Activated T-cell treated with anti-CD3 and anti-CD28 coated beads, Interleukin-2, amount 50 U/mL, for 72 hours (primary cell): ENCODE measurements around the gene PROSER3. TPM values are rescaled to one million over a fixed set of nuclear protein-coding genes. Genes with fewer than 3 reads are reported as not detected.
A peak's percentile ranks its signal among the peaks of the same experiment; 100 is the strongest.

Experiments
- ATAC-seq, 2 donors: fragments of 150-1000 bp; cut with Tn5 transposase; replicated peaks in 1 of 2; 2 replicates each; pipeline ENCODE4 v1.10.0; 2021; ENCODE audit warnings: moderate library complexity in 2 of 2, mild to moderate bottlenecking in 1 of 2
- DNase-seq, 2 donors: peaks; one replicate each; pipeline ENCODE4 v3.0.0; 2021 to 2022; ENCODE audit warnings: mixed read lengths in 1 of 2
- H3K27ac Mint-ChIP-seq: one replicate; pipeline ENCODE4 v1.8.0; 2022; ENCODE audit warnings: mild to moderate bottlenecking, moderate library complexity, mixed read lengths
- H3K27me3 Mint-ChIP-seq: one replicate; pipeline ENCODE4 v1.8.0; 2022; ENCODE audit warnings: low read depth, mixed read lengths
- H3K36me3 Mint-ChIP-seq, 2 donors: one replicate each; pipeline ENCODE4 v1.8.0; 2022; ENCODE audit warnings: mixed read lengths in 2 of 2, mild to moderate bottlenecking in 1 of 2; ENCODE audit not compliant: insufficient read depth in 2 of 2
- H3K4me1 Mint-ChIP-seq: one replicate; pipeline ENCODE4 v1.8.0; 2022; ENCODE audit warnings: low read depth, mixed read lengths
- H3K4me3 Mint-ChIP-seq, 2 donors: one replicate each; pipeline ENCODE4 v1.8.0; 2022; ENCODE audit warnings: mild to moderate bottlenecking in 2 of 2, mixed read lengths in 2 of 2, moderate library complexity in 2 of 2
- H3K9me3 Mint-ChIP-seq, 2 donors: one replicate each; pipeline ENCODE4 v1.8.0; 2022; ENCODE audit warnings: mixed read lengths in 2 of 2
- total RNA-seq, 2 donors: library from RNA; stranded (reverse); gene quantifications; one replicate each; pipeline ENCODE4 v1.2.3, GENCODE V29; 2022

The PROSER3 gene
- 10 to 100 TPM; 38.9 to 47.8 TPM for total RNA-seq

DNA sequence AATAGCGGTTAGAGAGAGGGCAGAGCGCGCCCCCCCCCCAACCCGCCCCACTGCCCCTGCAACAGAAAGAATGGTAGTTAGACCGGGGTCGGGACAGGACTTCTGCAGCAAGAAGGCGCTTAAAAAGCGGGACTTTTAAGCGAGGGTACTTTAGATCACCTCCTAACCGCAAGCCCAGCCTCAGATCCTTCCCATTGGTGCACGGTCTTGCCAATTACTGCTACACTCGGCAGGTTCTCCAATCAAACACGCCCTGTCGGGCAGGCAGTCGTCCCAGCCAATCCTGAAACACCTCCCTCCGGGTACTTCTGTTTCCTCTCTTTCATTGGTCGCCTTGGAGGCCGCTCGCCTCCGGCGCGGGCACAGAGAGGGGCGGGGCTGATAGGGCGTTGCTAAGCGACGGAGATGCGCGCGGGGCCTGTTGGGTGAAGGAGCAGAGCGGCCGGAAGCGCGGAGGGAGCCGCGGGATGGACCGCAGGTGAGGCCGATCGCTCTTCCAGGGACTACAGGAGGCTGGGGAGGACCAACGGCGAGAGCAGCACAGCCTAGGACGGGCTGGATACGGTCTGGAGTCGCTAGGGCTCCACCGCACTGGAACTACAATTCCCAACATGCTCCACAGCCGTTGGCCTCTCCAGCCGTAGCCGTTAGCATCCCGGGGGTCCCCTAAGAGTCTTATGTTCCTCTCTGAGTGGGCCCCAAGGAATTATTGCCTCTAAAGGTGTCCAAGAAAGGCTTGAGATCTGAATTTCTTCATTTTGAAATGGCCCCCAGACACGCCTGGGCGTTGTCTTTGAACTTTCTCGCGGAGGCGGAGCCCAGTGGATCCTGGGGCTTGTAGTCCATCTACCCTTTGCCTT lies at the start of gene PROSER3:
Gene PROSER3, plus strand, starts transcription at position 428 of the 860 bp plus-strand sequence. Its CDS starts 40 bp downstream, at position 468.
- ATAC-seq (peak; percentile 97), DNase-seq (peak; percentile 99)
- peak within 1 kb of the TSS; percentile 84 for H3K27ac Mint-ChIP-seq
- H3K4me3 Mint-ChIP-seq: peak within 1 kb of the TSS; percentile 82 to 88
- H3K9me3 Mint-ChIP-seq: no peaks in the 10 kb centered on the region
- H3K27me3 Mint-ChIP-seq: peaks cover 6% of the 10 kb centered on the region
- peaks cover 41% of the 10 kb centered on the region for H3K4me1 Mint-ChIP-seq
- peaks cover 3 to 17% of the 10 kb centered on the region in 2 donors for H3K36me3 Mint-ChIP-seq

DNA sequence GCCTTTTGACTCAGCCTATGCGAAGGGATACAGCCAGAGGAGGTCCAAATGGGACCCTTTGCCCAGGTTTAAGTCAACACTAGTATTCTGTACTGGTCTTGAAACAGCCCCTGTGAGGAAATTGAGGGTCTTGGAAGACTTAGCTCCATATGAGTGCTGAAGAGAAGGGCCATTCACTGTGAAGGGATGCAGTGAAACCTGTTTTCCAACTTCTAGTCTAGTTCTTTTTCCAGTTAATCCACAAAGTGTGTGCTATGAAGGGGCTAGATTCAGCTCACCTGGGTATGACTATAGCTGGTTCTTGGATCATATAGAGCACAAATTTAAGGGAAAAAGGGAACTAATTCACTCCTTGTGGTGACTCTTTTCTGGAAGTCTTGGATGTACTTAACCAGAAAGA lies 49.6 kb upstream of the PROSER3 start:
- Mint-ChIP-seq H3K9me3 (no peaks in the 10 kb centered on the region), H3K4me1 (peaks cover 43% of the 10 kb centered on the region), H3K27ac (no peak overlapping the region), H3K4me3 (no peak overlapping the region), H3K36me3 (peaks cover 1 to 2% of the 10 kb centered on the region in 2 donors), H3K27me3 (no peaks in the 10 kb centered on the region)
- ATAC-seq (no peak), DNase-seq (no peak)

DNA sequence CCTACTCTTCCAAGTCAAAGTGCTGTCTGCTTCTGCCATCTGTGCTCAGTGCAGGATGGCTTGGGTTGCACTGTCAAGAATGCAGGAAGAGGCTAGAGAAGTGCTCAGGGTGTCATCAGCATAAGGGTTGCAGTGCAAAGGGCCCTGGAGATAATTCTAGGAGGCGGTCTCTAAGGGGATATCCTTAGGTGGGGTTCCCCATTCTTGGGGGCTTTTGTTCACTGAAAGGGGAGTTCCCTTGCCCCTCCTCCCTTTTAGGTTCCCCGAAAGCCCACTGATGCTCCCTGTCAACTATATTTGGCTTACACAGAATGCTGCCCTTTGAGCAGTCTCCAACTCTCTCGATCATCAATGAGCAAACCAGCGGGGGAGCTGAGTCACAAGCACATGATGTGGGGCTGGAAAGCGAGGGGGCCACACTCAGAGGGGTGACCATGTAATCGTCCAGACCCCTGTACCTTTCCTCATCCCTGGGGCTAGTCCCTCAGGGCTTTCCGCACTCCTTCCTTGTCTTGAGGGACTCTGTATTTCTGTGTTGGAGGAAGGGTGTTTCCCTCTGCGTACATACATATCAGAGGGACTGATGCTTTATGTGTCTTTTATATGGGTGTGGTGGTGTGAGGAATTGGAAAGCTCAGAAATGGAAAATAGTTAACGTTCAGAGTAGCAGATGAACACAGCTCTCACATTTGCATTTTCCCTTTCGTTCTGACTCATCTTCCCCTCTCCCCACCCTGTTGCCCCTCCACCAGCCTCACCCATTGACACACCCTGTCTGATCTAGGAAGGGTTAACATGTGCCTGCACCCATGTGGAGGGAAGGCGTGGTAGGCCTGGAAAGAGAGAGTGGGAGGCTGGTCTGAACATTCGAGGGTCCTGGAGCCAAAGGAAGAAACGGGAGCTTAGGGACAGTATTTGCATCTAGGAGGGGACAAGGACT lies 46.9 kb upstream of the PROSER3 start:
- H3K27me3 Mint-ChIP-seq: no peaks in the 10 kb centered on the region
- peaks cover 60% of the 10 kb centered on the region for H3K4me1 Mint-ChIP-seq
- peak overlapping the region; percentile 94 for H3K27ac Mint-ChIP-seq
- DNase-seq (peak; percentile 78 to 86), ATAC-seq (peak; percentile 57 to 60)
- H3K36me3 Mint-ChIP-seq: peaks cover 14 to 17% of the 10 kb centered on the region in 2 donors
- H3K9me3 Mint-ChIP-seq: no peaks in the 10 kb centered on the region
- H3K4me3 Mint-ChIP-seq: peak overlapping the region; percentile 72 to 89

DNA sequence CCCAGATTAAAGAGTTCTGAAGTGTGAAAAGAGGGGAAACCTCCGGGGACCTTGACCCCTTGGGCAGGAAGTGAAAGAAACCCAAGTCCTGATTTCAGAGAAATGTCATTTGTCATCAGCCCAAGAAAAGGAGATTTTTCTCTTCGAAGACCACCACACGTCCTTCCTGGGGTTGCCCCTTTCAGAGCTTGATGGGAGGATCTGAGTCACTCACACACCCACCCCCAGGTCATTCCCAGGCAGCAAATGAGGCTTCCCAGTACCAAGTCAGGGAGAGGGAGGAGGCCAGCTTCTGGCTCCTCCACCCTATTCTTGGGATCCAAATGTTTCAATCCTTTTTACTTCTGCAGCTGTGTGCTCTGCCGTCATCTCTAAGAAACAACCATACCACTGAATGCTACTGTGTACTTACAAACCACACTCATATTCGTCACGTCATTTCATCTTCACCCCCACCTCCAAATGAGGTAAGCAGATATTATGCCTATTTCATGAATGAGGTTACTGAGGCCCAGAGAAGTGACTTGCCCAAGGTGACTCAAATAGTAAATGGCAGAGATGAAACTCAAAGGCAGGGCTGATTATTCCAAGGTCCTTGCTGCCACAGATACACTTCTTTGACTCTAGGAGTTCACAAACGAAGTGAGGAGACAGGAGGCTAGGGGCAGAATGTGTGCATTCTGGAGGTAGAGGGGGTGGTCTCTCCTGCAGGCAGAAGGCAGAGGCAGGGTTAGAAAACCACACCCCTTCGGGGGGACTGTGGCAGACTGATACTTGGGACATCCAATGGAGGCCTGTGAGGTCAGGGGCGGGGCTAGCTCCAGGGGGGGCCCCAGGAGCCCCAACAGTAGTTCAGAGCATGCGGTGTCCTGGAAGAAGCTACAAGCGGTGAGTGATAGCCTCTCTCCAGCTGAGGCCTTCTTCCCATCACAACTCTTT lies 45.1 kb upstream of the PROSER3 start:
- H3K4me1 Mint-ChIP-seq: peaks cover 60% of the 10 kb centered on the region
- DNase-seq (peak; percentile 85 to 86), ATAC-seq (peak; percentile 45 to 46)
- peak overlapping the region; percentile 94 for H3K27ac Mint-ChIP-seq
- peaks cover 20 to 24% of the 10 kb centered on the region in 2 donors for H3K36me3 Mint-ChIP-seq
- peak overlapping the region; percentile 89 for H3K4me3 Mint-ChIP-seq
- no peaks in the 10 kb centered on the region for H3K9me3 Mint-ChIP-seq
- no peaks in the 10 kb centered on the region for H3K27me3 Mint-ChIP-seq

DNA sequence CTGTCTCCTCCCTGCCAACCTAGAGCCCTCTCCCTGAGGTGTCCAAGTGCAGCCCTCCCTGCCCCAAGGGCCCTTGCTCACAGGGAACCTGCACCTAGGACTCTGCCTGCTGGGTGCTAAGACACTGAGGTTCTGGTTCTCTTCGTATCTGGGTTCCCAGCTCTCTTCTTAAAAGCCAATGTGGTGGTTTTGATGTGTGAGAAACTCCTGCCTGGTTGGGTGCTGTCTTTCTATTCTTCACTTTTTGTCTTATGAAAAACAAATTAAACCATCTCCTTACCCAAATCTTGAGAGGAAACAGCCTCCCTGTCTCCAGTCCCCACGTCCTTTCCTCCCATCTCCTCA lies 44.5 kb upstream of the PROSER3 start:
- no peak for DNase-seq
- no peaks in the 10 kb centered on the region for H3K27me3 Mint-ChIP-seq

DNA sequence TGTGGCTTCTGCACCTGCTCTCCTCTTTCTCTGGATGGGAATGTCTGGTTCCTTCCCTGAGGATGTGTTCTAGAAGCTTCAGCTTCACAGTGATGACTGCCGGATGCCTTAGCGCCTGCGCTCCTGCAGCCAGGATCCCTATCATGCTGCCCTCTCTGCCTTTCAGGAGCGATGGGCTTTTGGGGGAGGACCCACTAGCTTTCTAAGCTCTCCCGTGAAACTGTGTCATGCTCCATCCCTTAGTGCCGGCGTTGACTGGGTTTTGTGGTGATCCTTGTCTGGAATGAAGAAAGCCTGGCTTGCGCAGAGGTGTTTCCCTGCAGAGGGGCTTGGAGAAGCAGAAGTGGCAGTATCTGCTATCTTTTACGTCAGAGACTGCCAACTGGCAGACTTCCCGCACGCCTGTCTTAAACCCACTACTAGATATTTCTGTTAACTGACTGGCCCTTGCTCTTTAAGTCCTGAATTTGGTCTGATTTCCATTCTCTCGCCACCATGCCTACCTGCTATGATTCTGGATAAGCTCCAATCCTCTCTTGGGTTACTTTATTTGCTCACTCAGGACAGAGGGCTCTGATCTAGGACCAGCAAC lies 44.0 kb upstream of the PROSER3 start:
- no peak for ATAC-seq
- Mint-ChIP-seq H3K27ac (peak overlapping the region; percentile 94), H3K36me3 (peaks cover 21 to 24% of the 10 kb centered on the region in 2 donors), H3K4me3 (peak overlapping the region; percentile 89), H3K27me3 (no peaks in the 10 kb centered on the region), H3K9me3 (no peaks in the 10 kb centered on the region), H3K4me1 (peaks cover 55% of the 10 kb centered on the region)
- no peak for DNase-seq

More for the DNA sequence above, 44.5 kb upstream of the PROSER3 start:
- Mint-ChIP-seq H3K9me3 (no peaks in the 10 kb centered on the region), H3K27ac (peak overlapping the region; percentile 94), H3K4me1 (peaks cover 60% of the 10 kb centered on the region), H3K36me3 (peaks cover 20 to 24% of the 10 kb centered on the region in 2 donors), H3K4me3 (peak overlapping the region; percentile 89)
- no peak for ATAC-seq

DNA sequence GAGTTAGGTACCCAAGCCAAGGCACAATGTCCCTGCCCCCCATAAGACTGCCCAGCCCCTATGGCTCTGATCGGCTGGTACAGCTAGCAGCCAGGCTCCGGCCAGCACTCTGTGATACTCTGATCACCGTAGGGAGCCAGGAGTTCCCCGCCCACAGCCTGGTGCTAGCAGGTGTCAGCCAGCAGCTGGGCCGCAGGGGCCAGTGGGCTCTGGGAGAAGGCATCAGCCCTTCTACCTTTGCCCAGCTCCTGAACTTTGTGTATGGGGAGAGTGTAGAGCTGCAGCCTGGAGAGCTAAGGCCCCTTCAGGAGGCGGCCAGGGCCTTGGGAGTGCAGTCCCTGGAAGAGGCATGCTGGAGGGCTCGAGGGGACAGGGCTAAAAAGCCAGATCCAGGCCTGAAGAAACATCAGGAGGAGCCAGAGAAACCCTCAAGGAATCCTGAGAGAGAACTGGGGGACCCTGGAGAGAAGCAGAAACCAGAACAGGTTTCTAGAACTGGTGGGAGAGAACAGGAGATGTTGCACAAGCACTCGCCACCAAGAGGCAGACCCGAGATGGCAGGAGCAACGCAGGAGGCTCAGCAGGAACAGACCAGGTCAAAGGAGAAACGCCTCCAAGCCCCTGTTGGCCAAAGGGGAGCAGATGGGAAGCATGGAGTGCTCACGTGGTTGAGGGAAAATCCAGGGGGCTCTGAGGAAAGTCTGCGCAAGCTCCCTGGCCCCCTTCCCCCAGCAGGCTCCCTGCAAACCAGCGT lies 43.2 kb upstream of the PROSER3 start:
- H3K36me3 Mint-ChIP-seq: peaks cover 23 to 24% of the 10 kb centered on the region in 2 donors

DNA sequence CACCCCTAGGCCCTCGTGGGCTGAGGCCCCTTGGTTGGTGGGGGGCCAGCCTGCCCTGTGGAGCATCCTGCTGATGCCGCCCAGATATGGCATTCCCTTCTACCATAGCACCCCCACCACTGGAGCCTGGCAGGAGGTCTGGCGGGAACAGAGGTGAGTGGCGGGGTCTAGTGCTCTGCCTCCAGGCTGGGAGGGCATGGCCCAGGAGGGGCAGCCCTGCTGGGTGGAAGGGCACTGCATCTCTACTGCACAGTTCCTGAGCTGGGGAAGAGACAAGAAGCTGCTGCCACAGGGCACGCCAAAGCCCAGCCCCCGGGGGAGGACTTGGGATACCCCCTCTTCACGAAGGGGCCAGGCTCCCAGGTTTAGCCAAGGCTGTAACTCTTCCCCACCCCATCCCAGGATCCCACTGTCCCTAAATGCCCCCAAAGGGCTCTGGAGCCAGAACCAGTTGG lies 42.6 kb upstream of the PROSER3 start:
- Mint-ChIP-seq H3K27me3 (no peaks in the 10 kb centered on the region), H3K9me3 (no peaks in the 10 kb centered on the region), H3K36me3 (peaks cover 25 to 26% of the 10 kb centered on the region in 2 donors), H3K4me3 (peak overlapping the region; percentile 89), H3K4me1 (peaks cover 53% of the 10 kb centered on the region), H3K27ac (no peak overlapping the region)
- ATAC-seq (no peak), DNase-seq (no peak)

More for the DNA sequence above, 43.2 kb upstream of the PROSER3 start:
- DNase-seq (peak in 1 of 2 donors; percentile 54), ATAC-seq (no peak)
- peak overlapping the region; percentile 94 for H3K27ac Mint-ChIP-seq
- H3K4me1 Mint-ChIP-seq: peaks cover 54% of the 10 kb centered on the region
- H3K27me3 Mint-ChIP-seq: no peaks in the 10 kb centered on the region
- H3K9me3 Mint-ChIP-seq: no peaks in the 10 kb centered on the region
- H3K4me3 Mint-ChIP-seq: peak overlapping the region; percentile 89

DNA sequence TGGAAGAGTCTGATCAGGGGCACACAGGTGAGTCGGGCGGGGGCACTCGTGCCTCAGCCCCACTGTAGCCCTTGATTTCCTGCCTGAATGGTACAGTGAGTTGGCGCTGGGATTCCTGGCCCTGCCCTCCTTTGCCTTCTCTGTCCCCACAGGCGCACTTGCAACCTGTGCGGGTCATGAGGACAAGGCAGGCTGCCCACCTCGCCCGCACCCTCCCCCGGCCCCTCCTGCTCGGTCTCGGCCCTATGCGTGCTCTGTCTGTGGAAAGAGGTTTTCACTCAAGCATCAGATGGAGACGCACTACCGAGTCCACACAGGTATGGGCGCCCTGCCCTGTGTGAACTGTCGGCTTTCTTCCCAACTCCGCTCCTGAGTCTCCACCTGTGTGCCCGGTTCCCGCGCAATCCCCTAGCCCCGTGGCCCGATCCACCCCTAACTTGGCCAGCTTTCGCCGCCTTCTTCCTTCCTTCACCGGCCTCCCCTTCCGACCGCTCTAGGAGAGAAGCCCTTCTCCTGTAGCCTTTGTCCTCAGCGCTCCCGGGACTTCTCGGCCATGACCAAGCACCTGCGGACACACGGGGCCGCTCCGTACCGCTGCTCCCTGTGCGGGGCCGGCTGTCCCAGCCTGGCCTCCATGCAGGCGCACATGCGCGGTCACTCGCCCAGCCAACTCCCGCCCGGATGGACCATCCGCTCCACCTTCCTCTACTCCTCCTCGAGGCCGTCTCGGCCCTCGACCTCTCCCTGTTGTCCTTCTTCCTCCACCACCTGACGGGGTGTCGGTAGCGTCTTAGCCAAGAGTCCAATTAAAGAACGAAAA lies 41.8 kb upstream of the PROSER3 start:
- Mint-ChIP-seq H3K4me3 (peak overlapping the region; percentile 89), H3K36me3 (peaks cover 25 to 29% of the 10 kb centered on the region in 2 donors), H3K27me3 (no peaks in the 10 kb centered on the region), H3K27ac (peak overlapping the region; percentile 88), H3K4me1 (peaks cover 46% of the 10 kb centered on the region), H3K9me3 (no peaks in the 10 kb centered on the region)
- ATAC-seq: no peak
- no peak for DNase-seq

DNA sequence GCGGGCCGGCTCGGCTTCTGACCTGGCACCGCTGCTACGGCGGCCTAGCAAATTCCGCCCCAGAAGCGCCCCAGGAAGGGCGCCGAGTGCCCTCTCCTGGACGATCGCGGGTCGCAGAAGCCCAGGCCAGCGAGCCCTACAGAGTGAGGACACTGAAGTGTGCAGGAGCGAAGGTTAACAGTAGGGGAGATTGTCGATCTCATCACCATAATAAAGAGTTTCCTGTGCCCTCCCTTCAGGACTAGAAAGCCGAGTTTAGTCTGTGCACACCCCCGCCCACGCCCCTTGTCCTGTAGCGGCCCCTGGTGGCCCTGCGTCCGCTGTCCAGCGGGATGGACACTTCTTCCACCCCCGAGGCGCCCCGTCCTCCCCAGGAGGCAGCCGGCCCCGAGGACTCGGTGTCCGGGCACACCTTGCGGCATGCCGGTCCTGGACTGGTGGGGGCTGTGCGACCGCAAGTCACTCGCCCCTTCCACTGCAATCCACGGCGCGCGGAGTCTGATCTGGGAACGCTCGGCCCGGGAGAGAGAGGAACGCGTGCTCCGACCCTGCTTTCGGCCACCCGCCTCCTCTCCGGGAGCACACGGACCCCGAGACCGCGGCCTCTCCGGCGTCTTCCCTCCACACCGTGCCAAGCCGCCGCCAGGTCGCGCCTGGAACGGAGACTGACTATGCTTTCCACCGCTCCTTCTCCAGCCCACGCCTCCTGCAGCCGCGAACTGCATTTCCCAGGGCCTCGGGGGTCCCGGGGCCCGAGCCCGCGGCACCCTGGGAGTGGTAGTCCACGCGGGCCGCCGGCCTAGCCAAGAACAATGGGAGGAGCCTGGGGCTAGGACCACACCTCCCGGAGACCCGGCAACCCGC lies 40.9 kb upstream of the PROSER3 start:
- Mint-ChIP-seq H3K4me3 (peak overlapping the region; percentile 89), H3K36me3 (peaks cover 25 to 36% of the 10 kb centered on the region in 2 donors), H3K27me3 (no peaks in the 10 kb centered on the region), H3K9me3 (no peaks in the 10 kb centered on the region), H3K4me1 (peaks cover 42% of the 10 kb centered on the region), H3K27ac (peak overlapping the region; percentile 88)
- DNase-seq (peak; percentile 92 to 98), ATAC-seq (peak; percentile 66 to 73)
